NCI-H748 (cell line): ENCODE data around the gene GPC4.
A peak's percentile ranks its signal among the peaks of the same experiment; 100 is the strongest.
"Not testable (repeated sequence)": the region's sequence is repeated elsewhere in the genome, so short reads cannot be mapped to it uniquely, and the experiment has no call there.

Source experiments
- DNase-seq: peaks from one replicate; lab custom pipeline; 2025; ENCODE audit not compliant: unreplicated experiment; lab: John Stamatoyannopoulos, UW

The GPC4 gene

DNA sequence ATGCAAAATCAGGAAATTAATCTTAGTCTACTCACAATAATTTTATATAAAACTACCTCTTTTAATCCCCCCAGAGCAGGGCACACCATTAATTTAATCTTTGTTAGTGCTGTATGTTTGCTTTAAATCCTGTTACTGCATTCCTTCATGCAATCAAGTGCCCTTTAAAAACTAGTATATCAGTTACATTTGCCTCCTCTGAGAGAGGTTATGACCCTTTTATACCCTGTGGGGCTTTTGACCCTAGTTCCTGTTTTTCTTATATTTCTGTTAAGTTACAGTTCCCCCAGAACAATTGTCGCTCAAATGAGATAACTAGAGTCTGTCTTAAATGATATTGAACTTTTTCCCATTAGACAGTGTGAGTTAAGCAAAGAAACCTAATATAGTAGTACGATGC lies 46.2 kb downstream of the GPC4 start:
- no peak for DNase-seq

DNA sequence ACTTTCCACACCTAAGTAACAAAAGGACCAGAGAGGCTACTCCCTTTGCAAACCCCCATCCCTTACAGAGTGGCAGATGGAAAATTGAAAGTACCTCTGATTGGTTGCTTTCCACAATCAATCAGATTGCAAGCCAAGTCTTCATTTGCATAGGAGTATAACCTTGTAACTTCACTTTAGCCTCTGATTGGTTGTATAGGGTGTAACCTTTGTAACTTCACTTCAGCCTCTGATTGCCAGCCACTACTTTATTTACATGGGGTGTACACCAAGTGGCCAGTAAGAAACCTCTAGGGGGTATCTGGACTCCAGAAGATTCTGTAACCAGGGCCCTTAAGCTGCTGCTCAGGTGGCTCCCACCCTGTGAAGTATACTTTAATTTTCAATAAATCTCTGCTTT lies 48.6 kb downstream of the GPC4 start:
- no peak for DNase-seq

DNA sequence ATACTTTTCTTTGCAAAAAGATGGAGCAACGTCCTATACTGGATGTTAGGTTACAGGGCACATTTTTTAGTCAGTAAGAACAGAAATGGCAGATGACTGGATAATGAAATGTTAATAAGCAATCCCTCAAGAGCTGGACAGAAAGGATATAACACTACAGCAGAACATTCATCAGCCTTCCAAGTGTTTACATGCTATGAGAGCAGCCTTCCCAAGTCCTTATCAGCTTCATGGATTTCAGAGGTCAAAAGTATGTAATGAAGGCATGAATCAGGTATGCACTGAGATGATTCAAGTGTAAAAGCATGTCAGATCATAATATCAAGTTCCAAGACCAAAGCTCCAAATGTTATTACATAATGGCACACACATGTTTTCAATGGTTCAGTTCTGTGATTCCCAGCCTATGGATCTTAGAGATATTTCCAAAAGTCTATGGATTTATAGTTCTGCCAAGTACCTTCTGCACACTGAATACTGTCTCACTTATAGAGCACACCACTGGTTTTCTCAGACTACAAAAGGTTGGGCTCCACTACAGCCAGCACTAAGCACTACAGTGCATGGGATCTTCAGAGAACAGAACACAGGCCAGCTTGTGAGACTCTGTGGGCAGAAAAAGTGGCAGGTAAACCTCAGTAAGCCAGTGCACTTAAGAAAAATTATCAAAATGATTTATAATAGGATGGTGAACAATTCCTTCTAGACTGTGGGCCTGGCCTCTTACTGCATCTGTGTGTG lies 49.2 kb downstream of the GPC4 start:
- DNase-seq = no peak

DNA sequence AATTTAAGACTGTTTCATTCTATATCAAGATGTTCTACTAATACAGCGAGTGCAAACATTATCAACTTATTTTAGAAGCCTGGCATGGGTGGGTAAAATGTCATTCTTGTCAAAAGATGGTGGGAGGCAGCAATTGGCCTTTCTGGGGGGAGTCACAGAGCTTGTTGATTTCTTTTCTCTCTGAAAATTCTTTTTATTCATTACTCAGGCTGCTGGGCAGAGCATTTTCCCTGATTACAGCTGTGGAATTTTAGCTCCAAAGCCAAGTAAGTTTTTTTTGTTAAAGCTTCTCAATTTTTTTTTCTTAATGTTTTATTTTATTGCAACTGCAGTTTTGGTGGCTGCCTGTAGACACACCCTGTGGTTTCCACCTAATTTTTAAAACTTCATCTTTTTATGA lies 50.4 kb downstream of the GPC4 start:
- no peak for DNase-seq

DNA sequence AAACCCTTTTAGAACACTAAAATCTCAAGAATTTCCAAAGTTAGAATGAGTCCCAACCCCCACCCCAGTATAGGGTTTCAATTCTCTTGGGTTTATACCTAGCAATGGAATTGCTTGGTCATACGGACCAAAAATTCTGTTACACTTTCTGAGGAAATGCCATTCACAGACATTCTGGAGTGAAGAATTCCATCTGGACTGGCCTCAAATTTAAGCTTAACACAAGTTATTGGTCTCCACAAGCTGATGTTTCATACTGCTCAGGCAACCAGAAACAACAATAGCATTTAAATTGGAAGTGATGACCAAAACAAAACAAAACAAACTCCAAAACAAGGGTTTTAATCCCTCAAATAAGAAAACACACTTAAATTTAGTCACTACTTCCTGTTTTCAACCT lies 51.1 kb downstream of the GPC4 start:
- no peak for DNase-seq

DNA sequence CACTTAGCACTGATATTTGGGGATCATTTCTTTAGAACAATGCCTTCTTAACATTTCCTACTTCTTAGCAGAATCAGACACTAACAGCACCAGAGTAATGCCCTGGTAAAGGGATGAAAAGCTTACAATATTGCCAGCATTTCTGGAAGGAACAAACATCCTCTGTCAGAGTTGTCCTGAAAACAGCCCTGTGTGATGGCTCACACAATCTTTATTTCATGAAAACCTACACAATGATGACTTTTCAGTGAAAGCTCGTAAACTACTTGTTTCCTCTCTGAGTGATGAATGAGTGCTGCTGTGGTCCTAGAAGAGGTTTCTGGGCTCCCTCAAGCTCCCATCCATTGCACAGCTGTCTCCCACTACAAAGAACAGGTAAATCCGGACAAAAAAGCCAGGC lies 52.8 kb downstream of the GPC4 start:
- DNase-seq = no peak

DNA sequence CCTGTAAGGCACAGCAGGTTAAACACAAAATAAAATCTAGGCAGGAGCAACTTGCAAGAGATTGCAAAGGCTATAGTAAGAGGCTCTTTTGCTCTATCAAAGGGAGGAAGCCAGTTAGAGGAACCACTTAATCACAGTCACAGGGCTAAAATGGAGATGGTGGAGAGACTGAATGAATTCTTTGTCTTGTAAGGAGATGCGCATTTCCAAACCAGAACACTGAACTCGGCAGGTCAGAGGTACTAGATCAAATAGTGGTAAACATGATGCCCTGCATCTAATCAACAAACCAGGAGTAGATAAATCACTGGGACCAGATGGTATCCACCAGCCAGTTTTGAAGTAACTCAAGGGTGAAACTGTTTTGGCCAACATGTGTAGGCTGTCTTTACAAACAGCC lies 55.8 kb downstream of the GPC4 start:
- no peak for DNase-seq

DNA sequence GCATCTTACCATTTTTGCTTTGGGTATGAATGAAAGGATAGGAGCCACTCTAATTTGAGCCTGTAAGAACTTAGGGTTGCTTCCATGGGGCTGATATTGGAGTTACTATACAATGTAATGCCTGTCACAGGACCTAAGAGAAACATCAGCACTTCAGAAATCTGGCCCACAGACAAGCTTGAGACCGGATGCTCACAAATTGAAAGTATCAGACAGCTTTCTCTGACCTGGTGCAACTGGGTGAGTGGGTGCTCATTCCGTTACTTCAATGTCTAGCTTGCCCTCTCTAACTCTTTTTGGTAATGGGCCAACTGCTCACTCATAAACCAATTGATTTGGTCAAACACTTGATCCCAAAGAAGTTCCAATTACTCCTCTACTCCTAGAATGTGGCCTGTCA lies 62.1 kb downstream of the GPC4 start:
- DNase-seq = no peak

DNA sequence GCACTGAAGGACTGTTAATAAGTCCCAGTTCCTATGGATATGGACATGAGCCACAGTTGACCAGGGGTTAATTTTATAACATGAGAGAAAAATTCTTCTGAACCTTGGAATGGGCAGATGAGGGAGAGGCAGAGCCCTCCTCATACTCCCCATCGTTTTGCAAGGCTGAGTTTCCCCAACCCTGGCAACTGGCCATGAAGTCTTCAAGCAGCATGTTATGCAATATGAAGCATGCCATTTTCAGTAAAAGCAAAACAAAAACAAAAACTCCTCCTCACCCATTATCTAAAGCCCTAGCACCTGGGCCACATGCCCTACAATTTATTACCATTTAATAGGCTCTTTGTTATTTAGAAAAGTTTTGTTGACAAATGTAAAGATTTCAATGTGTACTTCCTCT lies 64.5 kb downstream of the GPC4 start:
- peak; percentile 21 for DNase-seq

DNA sequence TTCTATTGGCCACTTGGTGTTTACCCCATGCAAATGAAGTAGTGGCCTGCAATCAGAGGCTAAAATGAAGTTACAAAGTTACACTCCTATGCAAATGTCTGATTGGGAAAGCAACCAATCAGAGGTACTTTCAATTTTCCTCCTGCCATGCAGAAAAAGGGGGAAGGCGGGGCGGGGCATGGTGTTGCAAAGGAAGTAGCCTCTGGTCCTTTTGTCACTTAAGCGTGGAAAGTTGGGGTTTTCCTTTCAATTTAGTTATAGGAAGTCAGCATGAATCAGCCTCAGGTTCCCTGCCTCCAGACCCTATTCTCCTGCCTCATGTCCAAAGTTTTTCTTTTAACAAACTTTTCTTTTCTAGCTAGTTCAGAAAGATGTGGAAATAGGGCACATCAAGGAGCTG lies 69.3 kb downstream of the GPC4 start:
- DNase-seq = no peak

DNA sequence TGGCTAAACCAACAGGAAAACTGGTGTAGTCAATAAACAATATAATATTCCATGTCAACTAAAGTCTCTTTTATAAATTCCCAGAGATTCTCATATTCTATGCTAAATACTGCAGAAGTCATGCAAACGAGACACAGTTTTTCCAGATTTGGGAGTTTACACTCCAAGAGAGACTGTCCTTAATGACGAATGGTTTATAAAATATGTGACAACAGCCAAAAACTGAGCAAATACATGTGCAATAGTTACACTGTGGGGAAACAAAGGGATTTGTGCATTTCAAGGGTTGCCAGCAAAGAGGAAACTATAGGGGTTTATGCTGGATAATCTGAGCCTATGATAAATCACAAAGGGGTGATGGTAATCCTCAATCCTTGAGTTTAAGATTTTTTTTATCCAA lies 75.7 kb downstream of the GPC4 start:
- DNase-seq = no peak

DNA sequence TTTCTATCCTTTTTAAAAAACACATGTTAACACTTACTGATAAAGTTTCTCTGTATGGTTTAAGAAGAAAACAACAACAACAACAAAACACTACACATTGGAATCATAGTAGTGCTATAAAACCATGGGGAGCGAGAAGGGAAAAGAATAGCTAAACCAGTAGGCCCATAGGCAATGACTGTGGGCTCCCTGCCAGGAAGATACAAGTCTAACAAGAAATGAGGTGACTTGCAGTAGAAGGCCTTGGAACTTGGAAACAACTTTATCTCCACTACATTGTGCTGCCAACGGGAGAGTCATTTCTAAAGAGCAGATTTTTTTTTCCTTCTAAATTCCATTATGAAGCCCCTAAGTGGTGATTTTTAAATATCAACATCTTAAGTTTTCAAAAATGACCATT lies 78.0 kb downstream of the GPC4 start:
- no peak for DNase-seq

DNA sequence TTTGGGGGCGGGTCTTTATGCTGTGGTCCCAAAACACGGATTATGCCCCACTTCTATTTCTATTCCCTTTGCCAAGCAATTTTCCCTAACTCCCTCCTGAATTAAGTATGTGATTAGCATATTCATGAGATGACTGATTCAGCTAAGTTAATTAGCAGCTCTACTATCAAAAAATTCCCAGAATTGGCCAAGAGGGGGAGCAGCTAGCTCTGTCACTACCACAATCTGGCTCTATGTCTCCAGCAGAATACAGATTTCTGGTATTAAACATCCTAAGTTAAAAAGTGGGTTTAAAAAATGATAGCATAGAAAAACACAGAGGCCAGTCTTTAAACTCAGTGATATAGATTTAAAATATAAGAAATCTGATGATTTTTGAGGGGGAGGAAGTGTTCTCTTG lies 80.3 kb downstream of the GPC4 start:
- DNase-seq = peak; percentile 17

DNA sequence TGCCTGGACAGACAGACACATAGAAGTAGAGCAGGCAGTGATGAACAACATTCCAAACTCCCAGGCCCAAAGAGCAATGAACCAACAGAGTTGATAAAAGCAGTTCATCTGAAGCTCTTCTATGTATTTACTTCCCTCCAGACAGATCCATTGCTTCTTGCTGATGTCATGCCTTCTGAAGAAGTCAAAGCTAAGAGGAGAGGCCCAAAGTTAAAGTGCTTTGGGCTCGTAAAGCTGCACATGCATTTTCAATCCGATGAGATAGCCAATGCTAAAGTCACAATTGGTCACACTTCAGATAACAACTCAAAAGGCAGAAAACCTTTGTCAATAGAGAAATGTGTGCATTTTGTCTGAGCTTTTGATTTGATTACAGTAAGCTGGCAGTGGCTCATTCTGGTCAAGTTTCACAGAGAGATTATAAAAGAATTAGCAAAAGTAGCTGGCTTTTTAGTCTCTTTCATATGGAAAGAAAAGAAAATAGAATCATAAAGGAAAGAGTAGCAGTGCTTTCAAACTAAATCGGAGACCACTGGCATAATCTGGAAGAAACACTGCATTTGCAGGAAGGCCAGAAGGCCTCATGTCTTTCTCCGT lies 82.0 kb downstream of the GPC4 start:
- no peak for DNase-seq

DNA sequence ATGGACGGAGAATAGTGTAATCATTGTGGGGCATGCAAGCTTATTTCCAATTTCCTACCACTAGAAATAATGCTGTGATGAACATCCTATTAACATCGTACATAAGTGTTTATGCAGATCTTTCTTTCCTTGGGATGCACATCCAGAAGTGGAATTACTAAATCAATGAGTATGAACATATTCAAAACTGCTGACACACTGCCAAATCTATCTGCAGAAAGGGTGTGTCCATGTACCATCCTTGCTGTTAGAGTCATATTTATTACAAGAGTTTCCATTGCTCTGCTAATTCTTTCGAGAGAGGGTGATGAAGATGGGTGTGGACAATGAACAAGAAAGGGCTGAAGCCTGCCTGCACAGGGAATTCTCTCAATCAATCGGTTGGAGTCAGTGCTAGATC lies 82.6 kb downstream of the GPC4 start:
- no peak for DNase-seq

DNA sequence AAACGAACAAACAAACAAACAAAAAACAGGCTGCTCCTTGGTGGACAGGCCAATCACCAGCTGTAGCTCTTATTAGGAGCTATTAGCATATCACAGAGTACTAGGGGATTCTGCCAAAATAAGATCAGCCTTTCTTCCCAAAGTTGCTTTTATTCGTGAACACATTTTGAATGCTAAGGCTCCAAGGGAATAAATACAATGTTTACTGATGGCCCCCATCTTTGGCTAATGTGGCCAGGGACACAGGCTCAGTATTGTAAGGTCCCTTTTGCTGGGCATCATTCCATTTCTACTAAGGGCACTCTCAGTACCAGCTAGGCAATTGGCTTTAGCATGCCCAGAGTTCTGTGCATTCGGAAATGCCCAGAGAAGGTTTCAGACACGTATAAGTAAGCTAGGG lies 84.3 kb downstream of the GPC4 start:
- no peak for DNase-seq

DNA sequence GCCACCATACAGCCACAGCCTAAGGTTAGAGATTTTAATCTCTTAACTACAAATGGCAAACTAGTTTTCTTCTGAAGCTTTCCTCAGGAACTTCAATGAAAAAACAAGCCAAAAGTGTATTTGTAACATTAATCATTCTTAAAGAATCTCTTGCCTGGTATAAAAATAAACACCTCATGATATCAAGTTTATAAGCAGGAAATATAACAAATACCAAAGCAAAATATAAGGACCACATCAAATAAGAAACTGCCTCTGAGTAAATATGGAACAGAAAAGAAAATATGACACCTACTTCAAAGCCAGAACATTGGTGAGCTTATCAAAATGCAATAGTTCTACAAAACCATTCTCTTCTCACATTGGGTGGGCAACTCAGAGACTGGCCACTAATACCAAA lies 89.9 kb downstream of the GPC4 start:
- no peak for DNase-seq

DNA sequence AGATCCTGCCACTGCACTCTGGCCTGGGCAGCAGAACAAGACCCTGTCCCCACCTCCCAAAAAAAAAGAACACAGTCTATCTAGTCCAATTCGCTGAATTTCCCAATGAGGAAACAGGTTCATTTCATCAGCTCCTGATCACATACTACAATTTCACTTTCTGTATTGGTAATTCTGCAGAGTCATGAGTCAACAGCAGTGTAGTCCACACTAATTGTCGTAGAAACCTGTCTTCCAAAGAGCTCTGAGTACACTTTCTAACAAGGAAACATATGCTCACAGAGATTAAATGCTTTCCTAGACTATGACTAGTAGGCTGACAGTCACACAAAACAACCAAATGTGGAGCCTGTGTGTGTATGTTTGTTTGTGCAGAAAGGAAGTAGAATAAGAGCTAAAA lies 91.9 kb downstream of the GPC4 start:
- DNase-seq = no peak

DNA sequence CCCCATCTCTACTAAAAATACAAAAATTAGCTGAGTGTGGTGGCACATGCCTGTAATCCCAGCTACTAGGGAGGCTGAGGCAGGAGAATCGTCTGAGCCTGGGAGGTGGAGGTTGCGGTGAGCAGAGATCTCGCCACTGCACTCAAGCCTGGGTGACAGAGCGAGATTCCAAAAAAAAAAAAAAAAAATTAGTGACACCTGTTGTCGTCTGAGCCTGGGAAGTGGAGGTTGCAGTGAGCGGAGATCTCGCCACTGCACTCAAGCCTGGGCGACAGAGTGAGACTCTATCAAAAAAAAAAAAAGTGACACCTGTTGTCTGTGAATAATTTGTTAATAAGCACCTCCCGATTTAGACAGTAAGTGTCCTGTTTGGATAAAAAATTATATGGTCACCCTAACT lies 93.0 kb downstream of the GPC4 start:
- not testable (repeated sequence) for DNase-seq

DNA sequence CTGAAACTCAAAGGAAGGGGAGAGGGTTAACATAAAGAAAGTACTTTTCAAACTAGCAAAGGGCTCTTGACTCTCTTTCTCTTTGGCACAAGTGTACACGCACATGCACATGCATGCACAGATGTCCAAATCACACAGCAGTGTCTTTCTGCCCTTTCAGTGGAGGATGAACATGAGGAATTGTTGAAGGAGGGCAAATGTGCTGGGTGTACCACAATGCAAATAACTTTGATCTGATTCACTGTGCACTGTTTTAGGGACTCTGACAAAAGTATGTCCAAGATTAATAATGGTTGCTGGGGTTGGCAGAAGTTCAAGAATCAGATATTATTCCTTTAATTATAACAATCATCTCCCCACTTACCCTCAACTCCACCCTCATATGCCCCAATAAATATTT lies 93.8 kb downstream of the GPC4 start:
- no peak for DNase-seq

DNA sequence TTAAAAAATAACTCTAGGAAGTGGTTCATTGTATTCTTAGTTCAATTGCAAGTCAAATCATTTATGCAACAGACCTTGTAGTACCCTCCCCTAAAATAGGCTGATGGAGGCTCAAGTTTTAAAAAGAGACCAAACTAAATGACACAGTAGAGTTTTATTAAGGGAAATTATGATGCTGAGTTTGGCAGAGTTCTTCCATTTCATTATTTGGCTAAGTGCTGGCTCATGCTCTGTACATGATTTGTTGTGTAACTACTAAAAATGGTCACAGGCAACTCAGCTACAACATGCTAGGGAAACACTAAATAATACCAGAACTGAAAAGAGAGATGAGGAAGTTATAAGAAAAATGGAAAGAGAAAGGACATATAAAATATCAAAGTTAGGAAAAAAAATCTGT lies 101.0 kb downstream of the GPC4 start:
- DNase-seq = no peak

DNA sequence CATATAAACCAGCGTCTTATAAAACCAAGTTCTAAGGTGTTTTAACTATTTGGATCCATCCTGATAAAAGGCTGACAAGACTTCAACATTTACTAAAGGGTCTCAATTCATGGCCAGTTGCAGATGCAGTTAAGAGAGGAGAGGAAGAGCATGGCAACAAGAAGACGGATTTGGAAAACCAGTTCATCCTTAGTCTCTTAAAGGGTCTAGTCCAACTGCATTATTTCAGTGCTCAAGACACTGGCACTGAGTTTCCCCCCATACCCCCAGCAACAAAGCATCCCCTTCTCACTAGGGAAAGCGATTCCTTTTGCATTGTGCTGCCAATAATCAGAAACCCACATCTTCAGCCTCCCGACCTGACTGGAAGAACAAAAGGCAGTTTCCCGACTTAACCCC lies 106.8 kb downstream of the GPC4 start:
- no peak for DNase-seq
